ENCODE measurements around the gene WFDC10A.

DNA sequence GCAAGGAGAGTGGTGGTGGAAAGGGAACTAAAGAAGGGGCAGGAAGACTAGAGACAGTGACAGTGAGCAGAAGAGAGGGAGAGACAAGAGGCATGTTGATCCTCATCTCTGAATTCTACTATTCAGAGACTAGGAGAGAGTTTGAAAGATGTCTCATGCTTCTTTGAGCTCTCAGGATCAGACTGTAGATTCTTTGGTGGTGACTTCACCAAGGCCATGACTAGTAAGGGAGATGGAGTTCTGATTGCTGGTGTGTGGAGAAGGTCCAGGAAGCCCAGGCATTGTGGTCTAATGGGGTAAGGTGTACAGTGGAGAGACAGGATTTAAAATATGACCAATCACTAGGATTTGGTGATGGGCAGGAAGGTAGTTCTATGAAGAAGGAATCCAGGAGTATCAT is 832 bp downstream of the WFDC10A start:
- TF ChIP-seq, protein P1, sequence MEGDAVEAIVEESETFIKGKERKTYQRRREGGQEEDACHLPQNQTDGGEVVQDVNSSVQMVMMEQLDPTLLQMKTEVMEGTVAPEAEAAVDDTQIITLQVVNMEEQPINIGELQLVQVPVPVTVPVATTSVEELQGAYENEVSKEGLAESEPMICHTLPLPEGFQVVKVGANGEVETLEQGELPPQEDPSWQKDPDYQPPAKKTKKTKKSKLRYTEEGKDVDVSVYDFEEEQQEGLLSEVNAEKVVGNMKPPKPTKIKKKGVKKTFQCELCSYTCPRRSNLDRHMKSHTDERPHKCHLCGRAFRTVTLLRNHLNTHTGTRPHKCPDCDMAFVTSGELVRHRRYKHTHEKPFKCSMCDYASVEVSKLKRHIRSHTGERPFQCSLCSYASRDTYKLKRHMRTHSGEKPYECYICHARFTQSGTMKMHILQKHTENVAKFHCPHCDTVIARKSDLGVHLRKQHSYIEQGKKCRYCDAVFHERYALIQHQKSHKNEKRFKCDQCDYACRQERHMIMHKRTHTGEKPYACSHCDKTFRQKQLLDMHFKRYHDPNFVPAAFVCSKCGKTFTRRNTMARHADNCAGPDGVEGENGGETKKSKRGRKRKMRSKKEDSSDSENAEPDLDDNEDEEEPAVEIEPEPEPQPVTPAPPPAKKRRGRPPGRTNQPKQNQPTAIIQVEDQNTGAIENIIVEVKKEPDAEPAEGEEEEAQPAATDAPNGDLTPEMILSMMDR (IDR thresholded peaks at IDR 0.05), result no peak
- TF ChIP-seq POLR2A (IDR thresholded peaks at IDR 0.05), result no peak
- TF ChIP-seq EP300 (IDR thresholded peaks at IDR 0.05), result no peak
